Naive B cell (primary cell): Measurements from ENCODE around the gene LMO3. TPM values are rescaled to one million over a fixed set of nuclear protein-coding genes. Genes with fewer than 3 reads are reported as not detected.

Experiments used
- ATAC-seq, 2 donors: fragments of 150-1000 bp; cut with Tn5 transposase; 2 replicates each; pipeline ENCODE4 v1.10.0; 2021; ENCODE audit warnings: low read depth in 2 of 2, mild to moderate bottlenecking in 2 of 2, moderate library complexity in 2 of 2
- DNase-seq: peaks from one replicate; pipeline ENCODE4 v3.0.0; 2022
- H3K27ac Mint-ChIP-seq, 6 donors: one replicate each; pipeline ENCODE4 v1.8.0; 2020 to 2022; ENCODE audit warnings: mild to moderate bottlenecking in 6 of 6, mixed read lengths in 6 of 6, moderate library complexity in 5 of 6, inconsistent platforms in 2 of 6
- H3K27me3 Mint-ChIP-seq, 3 donors: one replicate each; pipeline ENCODE4 v1.8.0; 2021 to 2022; ENCODE audit warnings: mixed read lengths in 3 of 3, mild to moderate bottlenecking in 1 of 3
- H3K36me3 Mint-ChIP-seq, 2 donors: one replicate each; pipeline ENCODE4 v1.8.0; 2020 to 2022; ENCODE audit warnings: mixed read lengths in 2 of 2, inconsistent platforms in 1 of 2, mild to moderate bottlenecking in 1 of 2
- H3K4me1 Mint-ChIP-seq, 3 donors: one replicate each; pipeline ENCODE4 v1.8.0; 2020 to 2022; ENCODE audit warnings: mixed read lengths in 3 of 3, inconsistent platforms in 1 of 3, mild to moderate bottlenecking in 1 of 3, moderate library complexity in 1 of 3
- H3K4me3 Mint-ChIP-seq, 8 donors: one replicate each; pipeline ENCODE4 v1.8.0; 2020 to 2022; ENCODE audit warnings: mild to moderate bottlenecking in 8 of 8, mixed read lengths in 8 of 8, moderate library complexity in 8 of 8, inconsistent platforms in 2 of 8
- H3K9me3 Mint-ChIP-seq, 7 donors: one replicate each; pipeline ENCODE4 v1.8.0; 2020 to 2022; ENCODE audit warnings: mixed read lengths in 7 of 7, mild to moderate bottlenecking in 5 of 7, inconsistent platforms in 2 of 7, moderate library complexity in 1 of 7
- polyA plus RNA-seq, 6 donors: library from polyadenylated mRNA; unstranded; fragments of 300-500 nt; fragmentation: Illumina TruSeq; gene quantifications; one replicate each; pipeline ENCODE4 v1.2.3, GENCODE V29; 2021; ENCODE audit warnings: low read depth in 6 of 6

LMO3 gene
- polyA plus RNA-seq, 6 donors from 2014 or later, result 0.29 TPM; not detected in 5

DNA sequence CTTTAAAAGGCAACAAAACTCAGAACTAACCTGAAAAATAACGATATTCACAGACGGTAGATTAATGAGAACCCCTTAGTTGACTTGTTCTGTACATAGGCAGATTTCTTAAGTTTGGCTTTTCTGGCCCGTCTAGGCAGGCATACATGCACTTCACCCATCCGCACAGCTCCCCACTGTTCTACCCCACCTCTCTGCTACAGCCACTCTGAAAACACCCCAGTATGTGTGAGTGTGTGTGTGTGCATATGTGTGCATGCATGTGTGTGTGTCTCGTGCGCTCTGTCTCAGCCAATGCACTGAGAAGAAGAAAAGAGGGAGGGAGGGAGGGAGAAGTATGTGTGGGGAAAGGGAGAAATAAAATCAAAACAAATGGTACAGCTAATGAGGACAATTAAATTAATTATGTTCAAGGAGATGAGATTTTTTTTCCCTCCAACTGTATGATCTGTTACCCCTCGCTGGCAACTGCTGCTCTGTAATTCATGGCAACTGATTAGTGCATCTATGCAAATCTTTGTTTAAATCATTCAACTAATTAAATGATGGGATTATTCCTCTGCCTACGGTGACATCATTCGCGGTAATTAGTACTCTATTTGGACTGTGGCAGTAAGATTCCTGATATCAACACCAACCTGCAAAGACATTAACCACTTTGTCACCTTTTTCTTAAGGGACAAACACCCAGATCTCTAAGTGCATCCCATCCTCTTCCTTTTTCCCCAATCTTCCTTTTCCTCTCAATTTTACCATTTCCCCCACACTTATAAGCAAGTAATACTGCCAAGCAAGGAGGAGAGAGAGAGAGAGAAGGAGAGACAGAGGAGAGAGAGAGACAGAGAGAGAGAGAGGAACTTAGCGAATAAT, 2.2 kb upstream of the LMO3 start:
- H3K4me1 Mint-ChIP-seq, result peaks cover 6 to 17% (median 7%) of the 10 kb centered on the region in 3 donors
- peak overlapping the region in 1 of 8 donors; percentile 52 for H3K4me3 Mint-ChIP-seq
- H3K36me3 Mint-ChIP-seq, result peaks cover 0 to 16% of the 10 kb centered on the region in 2 donors
- peaks cover 65 to 80% (median 67%) of the 10 kb centered on the region in 3 donors for H3K27me3 Mint-ChIP-seq
- DNase-seq (no peak), ATAC-seq (no peak)
- H3K9me3 Mint-ChIP-seq, result peaks cover 0 to 9% (median 3%) of the 10 kb centered on the region in 7 donors
- no peak overlapping the region for H3K27ac Mint-ChIP-seq

DNA sequence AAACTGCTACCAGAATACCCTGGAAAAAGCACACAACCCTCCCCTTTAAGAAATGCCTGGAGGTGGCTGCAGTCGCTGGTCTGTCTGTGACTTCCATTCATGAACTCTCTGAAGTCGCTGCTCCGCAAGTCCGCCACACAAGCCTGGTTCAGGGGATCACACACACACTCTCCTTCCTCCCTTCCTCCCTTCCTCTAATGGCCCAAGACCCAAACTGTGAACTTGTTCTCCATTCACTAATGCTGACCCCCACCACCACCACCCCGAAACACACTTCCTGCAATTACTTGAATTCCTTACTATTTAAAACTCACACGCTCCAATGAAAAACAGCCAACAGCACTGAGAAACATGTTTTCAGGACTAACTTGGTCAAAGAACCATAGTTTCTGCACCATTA, 1.0 kb upstream of the LMO3 start:
- no peak for ATAC-seq
- Mint-ChIP-seq H3K36me3 (peaks cover 0 to 16% of the 10 kb centered on the region in 2 donors), H3K27ac (no peak overlapping the region), H3K27me3 (peaks cover 67 to 83% (median 68%) of the 10 kb centered on the region in 3 donors), H3K4me1 (peaks cover 6 to 17% (median 7%) of the 10 kb centered on the region in 3 donors), H3K4me3 (peak overlapping the region in 3 of 8 donors; percentile 1 to 57 (median 13)), H3K9me3 (peaks cover 0 to 9% (median 3%) of the 10 kb centered on the region in 7 donors)
- no peak for DNase-seq

DNA sequence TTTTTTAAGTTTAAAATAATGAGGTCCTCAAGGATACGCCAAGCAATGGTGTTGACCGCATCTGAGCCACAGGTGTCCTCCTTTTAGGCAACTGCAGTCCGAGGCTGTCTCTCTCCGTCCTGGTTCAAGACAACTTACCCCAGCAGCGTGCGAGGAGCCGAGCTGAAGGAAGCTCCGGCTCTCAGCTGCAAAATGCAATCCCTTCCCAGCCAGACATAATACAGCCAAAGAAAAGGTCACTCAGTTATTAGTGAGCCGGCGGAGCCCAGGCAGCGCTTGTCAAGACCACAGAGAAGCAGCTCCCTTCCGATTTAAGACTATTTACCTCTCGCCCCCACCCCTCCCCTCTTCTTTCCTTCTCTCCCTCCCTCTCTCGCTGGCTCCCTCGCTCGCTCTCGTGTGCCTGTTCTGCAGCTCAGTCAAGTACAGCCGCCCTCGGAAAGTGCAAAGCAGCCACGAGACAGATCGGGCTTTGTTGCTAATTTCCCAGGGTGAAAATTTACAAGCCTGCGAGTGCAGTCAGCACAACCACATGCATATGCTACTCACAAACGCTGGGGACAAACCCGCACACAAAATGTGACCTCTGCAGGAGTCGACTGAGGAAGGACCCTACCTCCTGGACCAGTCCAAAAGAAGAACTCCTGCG, 363 bp upstream of the LMO3 start:
- Mint-ChIP-seq H3K9me3 (peaks cover 0 to 9% (median 3%) of the 10 kb centered on the region in 7 donors), H3K36me3 (peaks cover 0 to 16% of the 10 kb centered on the region in 2 donors), H3K4me1 (peaks cover 6 to 17% (median 7%) of the 10 kb centered on the region in 3 donors), H3K27ac (no peak overlapping the region), H3K4me3 (peak overlapping the region in 5 of 8 donors; percentile 70 to 83 (median 79)), H3K27me3 (peaks cover 67 to 83% (median 69%) of the 10 kb centered on the region in 3 donors)
- DNase-seq (no peak), ATAC-seq (no peak)

DNA sequence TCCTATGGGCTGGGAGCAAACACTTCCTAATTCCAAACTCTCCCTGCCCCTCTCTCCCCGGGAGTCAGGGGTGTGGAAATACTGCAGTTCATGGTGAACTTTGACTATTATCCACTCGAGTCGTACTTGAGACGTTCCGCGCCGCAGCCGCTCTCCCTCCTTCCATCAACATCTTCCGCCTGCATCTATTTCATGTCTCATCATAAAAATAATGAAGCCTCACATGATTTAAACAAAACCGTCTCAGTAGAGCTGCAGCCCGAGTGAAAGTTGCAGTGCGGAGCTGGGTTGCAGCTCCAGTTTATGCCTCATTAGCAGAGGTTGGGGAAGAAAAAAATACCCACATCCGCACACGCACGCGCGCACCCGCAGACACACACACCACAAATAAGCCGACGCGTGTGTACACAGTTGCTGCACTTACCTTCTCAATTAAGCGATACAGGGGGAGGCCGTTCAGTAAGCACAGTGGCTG, 283 bp downstream of the LMO3 start:
- Mint-ChIP-seq H3K27me3 (peaks cover 64 to 77% (median 65%) of the 10 kb centered on the region in 3 donors), H3K27ac (no peak overlapping the region), H3K36me3 (peaks cover 0 to 16% of the 10 kb centered on the region in 2 donors), H3K9me3 (peaks cover 0 to 9% (median 3%) of the 10 kb centered on the region in 7 donors), H3K4me3 (peak overlapping the region in 5 of 8 donors; percentile 28 to 80 (median 76)), H3K4me1 (peaks cover 6 to 17% (median 7%) of the 10 kb centered on the region in 3 donors)
- DNase-seq (no peak), ATAC-seq (no peak)

DNA sequence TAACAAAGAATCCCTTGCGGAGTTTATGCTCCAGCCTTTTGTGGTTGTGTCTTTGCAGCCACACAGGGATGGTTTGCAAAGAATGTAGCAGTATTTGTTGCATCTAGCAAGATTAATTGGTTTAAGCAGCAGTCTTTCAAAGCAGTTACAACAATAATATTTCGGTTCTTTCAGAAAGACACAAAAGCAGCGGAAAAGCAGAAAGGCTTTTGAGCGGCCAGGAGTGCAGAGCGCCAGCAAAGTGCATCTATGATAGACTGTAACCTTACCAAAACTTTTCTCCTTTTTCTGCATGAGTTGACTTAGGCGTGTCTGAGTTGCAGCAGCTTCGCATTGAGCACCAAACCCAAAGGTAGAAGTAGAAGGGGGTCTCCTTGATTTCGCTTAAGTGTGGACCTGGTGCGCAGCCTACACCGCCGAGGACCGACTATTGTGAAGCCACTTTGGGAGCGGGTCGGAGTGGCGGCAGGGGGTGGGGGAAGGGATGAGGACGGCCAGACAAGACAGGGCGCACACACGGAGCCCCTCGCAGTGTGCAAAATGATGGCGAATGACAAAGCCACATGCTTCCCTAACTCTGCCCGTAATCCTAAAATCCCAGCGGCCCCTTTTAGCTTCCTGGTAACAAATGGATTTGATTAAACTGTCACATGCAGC, 1.2 kb downstream of the LMO3 start:
- Mint-ChIP-seq H3K4me1 (peaks cover 0 to 17% (median 4%) of the 10 kb centered on the region in 3 donors), H3K27ac (no peak overlapping the region), H3K4me3 (peak overlapping the region in 1 of 8 donors; percentile 19), H3K36me3 (peaks cover 0 to 16% of the 10 kb centered on the region in 2 donors), H3K27me3 (peaks cover 55 to 68% (median 55%) of the 10 kb centered on the region in 3 donors), H3K9me3 (peaks cover 0 to 9% (median 3%) of the 10 kb centered on the region in 7 donors)
- ATAC-seq (no peak), DNase-seq (no peak)

DNA sequence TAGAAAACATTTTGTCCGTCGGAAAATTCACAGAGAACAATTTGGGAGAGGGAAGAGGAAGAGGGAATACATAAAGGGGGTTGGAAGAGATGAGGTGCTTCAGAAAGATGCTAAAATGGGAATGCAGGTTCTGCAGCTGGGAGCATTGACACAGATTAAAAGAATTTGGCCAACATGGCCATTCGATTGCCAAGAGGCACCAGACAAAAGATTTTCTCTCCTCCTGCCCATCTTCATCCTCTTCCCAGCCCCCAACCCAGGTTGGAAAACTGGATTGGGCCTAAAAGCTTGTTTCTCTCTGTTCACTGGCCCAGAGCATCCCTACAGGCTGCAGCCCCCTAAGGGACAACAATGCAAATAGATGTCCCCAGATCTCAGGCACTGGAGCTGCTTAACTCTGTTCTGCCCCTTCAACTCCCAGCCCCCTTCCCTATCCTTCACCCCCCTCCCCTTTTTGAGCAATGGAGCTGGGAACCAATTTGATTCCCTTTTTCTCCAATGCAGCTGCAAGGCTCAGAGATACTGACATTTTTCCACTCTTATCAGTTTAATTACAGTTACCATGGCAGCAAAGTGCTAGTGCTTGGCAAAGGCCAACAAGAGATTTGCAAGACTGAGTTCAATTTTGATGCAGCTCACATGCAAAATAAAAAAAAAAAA, 1.9 kb downstream of the LMO3 start:
- no peak for DNase-seq
- peaks cover 0 to 15% (median 4%) of the 10 kb centered on the region in 3 donors for H3K4me1 Mint-ChIP-seq
- peaks cover 0 to 9% (median 3%) of the 10 kb centered on the region in 7 donors for H3K9me3 Mint-ChIP-seq
- H3K4me3 Mint-ChIP-seq, result no peak overlapping the region
- H3K36me3 Mint-ChIP-seq, result peaks cover 0 to 16% of the 10 kb centered on the region in 2 donors
- H3K27ac Mint-ChIP-seq, result no peak overlapping the region
- H3K27me3 Mint-ChIP-seq, result peaks cover 48 to 61% (median 55%) of the 10 kb centered on the region in 3 donors
- no peak for ATAC-seq

DNA sequence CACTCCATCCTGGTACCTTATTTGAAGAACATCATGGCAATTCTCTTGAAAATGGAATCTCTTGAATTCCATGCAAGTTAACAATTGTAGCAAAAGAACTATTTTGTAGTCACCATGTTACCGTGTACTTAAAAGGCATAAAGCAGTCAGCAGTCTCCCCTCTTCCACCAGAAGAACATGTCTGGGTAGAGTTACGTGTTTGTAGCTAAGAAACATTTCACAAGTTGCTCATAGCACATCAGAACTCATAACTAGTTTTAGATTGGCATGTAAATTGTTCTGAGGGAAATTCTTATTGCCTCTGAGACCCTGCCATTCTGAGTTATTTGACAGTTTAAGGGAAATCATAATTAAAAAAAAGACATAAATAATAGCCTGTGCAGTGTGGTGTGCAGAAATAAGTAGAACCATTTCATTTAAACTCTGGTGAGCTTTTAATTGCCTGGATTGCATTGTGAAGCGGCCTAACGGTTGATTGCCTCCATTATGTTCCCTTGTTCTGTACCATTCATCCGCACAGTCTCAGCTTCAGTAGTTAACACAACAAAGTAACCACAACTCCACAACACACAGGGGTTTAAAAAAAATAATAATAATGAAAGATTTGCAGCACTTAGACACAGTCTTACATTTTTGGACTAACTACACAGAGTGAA, 2.6 kb downstream of the LMO3 start:
- Mint-ChIP-seq H3K27me3 (peaks cover 42 to 56% (median 50%) of the 10 kb centered on the region in 3 donors), H3K9me3 (peaks cover 0 to 9% (median 3%) of the 10 kb centered on the region in 7 donors), H3K27ac (no peak overlapping the region), H3K4me3 (no peak overlapping the region), H3K36me3 (peaks cover 0 to 16% of the 10 kb centered on the region in 2 donors), H3K4me1 (peaks cover 0 to 15% (median 4%) of the 10 kb centered on the region in 3 donors)
- no peak for DNase-seq
- ATAC-seq, result no peak

DNA sequence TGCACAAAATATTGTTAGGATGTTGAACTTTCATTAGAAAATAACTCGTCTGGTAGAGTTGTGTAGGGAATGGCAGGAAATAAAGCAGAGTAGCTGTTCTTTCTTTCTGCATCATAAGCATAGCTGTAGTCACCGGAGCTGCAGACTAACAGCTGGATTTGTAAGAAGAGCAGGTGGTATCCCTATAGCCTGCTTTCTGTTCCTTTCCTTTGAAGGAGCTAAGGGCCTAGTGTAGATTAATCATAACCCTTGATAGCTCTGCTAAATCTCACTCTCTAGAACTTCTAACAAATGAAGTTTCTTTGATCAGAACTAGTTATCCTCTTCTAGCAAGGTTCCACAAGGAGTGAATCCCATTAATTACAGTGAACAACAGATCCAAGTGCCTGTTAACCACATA, 3.5 kb downstream of the LMO3 start:
- no peak for ATAC-seq
- no peak overlapping the region for H3K27ac Mint-ChIP-seq
- no peak for DNase-seq
- no peak overlapping the region for H3K4me3 Mint-ChIP-seq
- H3K4me1 Mint-ChIP-seq, result peaks cover 0 to 15% (median 4%) of the 10 kb centered on the region in 3 donors
- H3K27me3 Mint-ChIP-seq, result peaks cover 33 to 46% (median 41%) of the 10 kb centered on the region in 3 donors
- H3K9me3 Mint-ChIP-seq, result peaks cover 0 to 9% (median 3%) of the 10 kb centered on the region in 7 donors
- peaks cover 0 to 8% of the 10 kb centered on the region in 2 donors for H3K36me3 Mint-ChIP-seq

DNA sequence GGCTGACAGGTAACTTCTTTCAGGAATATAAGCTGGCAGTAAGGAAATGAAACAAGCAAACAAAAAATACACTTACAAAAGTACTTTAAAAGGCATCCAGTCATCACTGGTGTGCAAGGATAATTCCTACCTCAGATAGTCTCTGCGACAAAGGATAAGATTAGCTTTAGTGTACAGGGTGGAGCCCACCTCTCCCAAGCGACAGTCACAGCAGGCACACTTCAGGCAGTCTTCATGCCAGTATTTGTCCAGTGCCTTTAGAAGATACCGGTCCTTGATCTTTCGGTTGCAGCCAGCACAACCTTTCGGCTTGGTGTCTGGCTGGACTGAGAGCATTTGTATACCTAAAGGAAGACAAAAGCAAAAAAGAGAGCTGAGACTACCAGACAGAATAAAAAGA, 5.4 kb downstream of the LMO3 start:
- DNase-seq (no peak), ATAC-seq (no peak)
- Mint-ChIP-seq H3K4me3 (no peak overlapping the region), H3K27ac (no peak overlapping the region), H3K9me3 (peaks cover 0 to 5% (median 0%) of the 10 kb centered on the region in 7 donors), H3K36me3 (no peaks in the 10 kb centered on the region), H3K27me3 (peaks cover 22 to 27% (median 24%) of the 10 kb centered on the region in 3 donors), H3K4me1 (peaks cover 0 to 4% (median 0%) of the 10 kb centered on the region in 3 donors)

DNA sequence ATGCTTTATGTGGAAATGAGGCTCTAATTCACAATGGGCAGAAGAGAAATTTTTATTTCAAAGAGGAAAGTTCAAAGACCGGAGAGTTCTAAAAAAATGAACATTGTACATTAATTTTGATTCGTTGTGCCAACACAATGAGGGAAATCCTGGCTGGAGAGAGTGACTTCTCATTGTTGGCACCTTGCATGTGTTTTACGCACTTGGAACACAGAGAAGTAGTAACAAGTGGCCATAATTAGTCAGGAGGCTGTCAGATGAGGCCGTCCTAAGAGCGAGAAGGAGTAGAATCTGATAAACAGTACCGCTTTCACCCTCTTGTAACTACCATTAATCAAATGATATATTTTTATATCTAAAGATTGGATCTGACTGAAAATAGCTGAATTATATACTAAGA, 6.9 kb downstream of the LMO3 start:
- Mint-ChIP-seq H3K27me3 (peaks cover 9 to 16% (median 13%) of the 10 kb centered on the region in 3 donors), H3K4me3 (no peak overlapping the region), H3K36me3 (no peaks in the 10 kb centered on the region), H3K9me3 (peaks cover 0 to 5% (median 0%) of the 10 kb centered on the region in 7 donors), H3K27ac (no peak overlapping the region), H3K4me1 (no peaks in the 10 kb centered on the region)
- DNase-seq (no peak), ATAC-seq (no peak)

DNA sequence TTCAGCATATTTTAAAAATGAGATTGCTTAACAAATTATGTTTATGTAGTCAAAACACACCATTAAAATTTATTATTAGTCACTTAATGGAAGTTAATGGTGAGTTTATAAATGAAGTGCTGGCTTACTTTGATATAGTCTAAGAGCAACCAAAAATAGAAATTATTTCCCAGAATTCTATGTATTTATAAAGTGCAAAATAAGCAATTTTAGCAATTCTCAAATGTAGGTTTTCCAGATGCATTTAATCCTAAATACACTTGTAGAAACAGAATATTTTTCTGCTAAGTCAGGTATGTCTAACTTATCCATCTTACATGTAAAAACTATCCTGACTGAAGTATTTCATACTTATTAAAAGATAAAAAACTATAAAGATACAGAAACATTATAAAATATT, 11.2 kb downstream of the LMO3 start:
- H3K9me3 Mint-ChIP-seq, result no peaks in the 10 kb centered on the region
- no peaks in the 10 kb centered on the region for H3K36me3 Mint-ChIP-seq
- no peak for ATAC-seq
- H3K27me3 Mint-ChIP-seq, result no peaks in the 10 kb centered on the region
- no peak for DNase-seq
- no peak overlapping the region for H3K27ac Mint-ChIP-seq
- H3K4me3 Mint-ChIP-seq, result no peak overlapping the region
- no peaks in the 10 kb centered on the region for H3K4me1 Mint-ChIP-seq

DNA sequence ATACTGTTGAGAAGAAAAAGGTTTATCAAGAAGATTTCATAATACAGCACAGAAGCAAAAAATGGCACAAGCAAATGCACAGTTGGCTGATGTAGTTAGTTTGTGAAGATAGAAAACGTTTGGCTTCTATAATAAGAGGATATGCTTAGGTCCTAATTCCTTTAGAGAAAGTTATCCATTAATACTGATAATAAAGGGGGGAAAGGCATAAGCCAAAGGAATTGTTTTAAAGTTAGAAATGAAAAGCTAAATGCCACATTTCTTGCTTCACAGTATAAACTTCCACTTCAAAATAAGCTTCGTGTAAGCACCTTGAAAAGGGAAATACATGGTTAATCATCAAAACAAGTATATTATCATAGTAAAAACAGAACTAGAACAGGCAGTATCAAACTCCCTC, 12.4 kb downstream of the LMO3 start:
- no peaks in the 10 kb centered on the region for H3K9me3 Mint-ChIP-seq
- H3K27me3 Mint-ChIP-seq, result no peaks in the 10 kb centered on the region
- no peaks in the 10 kb centered on the region for H3K4me1 Mint-ChIP-seq
- no peak overlapping the region for H3K4me3 Mint-ChIP-seq
- DNase-seq (no peak), ATAC-seq (no peak)
- no peak overlapping the region for H3K27ac Mint-ChIP-seq
- H3K36me3 Mint-ChIP-seq, result no peaks in the 10 kb centered on the region
